GM21381 (cell line): ENCODE data around the gene SYTL2.

Experiments used
- ATAC-seq: cut with Tn5 transposase; IDR thresholded peaks from one replicate; pipeline ENCODE4 v1.9.1; 2021; ENCODE audit warnings: mild to moderate bottlenecking, moderate library complexity; ENCODE audit not compliant: unreplicated experiment

Gene SYTL2

GRCh38 chr11:85764796-85765195, 46.1 kb downstream of the SYTL2 start:
- ATAC-seq = no peak

- no peak for ATAC-seq
These were observed 48.7 kb downstream of the SYTL2 start for GRCh38 chr11:85762226-85762625.

DNA sequence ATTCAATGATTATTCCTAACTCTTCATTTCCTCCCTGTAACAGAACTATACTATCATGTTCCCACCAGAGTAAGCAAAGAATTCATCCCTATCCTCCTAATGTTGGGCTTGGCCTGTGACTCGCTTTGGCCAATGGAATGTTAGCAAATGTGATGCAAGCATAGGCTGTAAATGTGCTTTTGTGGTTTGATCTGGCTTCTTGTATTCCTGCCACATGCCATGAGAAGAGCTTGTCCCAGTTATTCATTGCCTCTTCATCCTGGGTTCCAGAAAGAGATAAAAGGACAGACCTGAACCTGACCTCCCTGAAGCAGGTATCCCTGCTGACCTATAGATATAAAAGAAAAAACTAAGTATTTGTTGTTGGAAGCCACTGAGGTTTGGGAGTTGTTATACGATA, 51.0 kb downstream of the SYTL2 start:
- no peak for ATAC-seq

- no peak for ATAC-seq
These were observed 52.4 kb downstream of the SYTL2 start for GRCh38 chr11:85758480-85759039.

DNA sequence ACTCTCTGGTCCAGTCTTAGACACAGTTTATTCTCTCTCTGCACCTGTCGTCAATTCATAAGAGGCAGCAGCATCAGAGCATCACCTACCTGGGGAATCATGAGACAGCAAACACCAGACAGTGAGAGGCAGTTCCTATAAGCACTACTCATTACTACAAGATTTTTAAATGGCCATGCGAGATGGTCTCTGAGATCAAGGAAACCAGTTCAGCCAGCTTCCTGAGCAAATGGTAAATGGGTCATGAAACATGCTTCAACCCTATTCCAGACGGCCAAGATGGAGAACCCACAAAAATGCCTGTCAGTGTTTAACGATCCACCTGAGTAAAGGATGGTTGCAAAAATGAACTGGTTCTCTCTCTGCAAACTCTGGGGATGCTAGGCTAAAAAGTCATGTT, 52.9 kb downstream of the SYTL2 start:
- no peak for ATAC-seq

DNA sequence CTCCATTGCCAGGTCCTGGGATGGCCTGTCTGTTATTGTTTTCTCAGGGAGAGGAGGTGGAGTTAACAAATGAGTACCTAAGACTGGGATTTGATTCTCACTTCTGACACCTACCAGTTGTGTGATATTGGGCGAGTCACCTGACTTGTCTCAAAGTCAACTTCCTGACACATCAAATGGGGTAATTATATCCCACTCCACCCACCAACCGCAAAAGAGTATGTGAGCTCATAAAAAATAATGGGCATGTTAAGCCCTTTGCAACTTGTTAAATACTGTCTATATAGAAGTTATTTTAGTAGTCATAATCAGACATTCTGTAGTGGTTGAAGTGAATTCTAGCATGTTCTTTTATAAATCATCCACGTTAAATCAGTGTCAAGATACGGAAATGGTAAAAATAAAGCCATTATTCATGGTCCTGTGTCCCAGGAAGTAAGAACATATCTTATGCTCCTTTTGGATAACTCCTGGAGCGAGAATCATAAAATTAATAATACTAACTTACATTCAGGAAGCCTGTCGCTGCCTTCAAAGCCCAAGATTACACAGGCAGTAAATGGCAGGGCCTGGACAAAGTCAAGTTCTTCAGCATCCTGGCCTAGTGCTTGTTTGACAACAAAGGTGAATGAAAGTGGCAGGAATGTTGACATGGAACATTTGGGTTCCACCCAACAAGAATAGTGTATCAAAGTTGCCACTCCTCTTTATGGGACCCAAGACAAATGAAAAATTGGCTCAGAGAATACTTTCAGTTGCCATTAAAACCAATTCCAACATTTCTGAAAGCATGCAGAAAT, 54.3 kb downstream of the SYTL2 start:
- ATAC-seq = no peak

- no peak for ATAC-seq
These were observed 55.2 kb downstream of the SYTL2 start for GRCh38 chr11:85755701-85756100.

DNA sequence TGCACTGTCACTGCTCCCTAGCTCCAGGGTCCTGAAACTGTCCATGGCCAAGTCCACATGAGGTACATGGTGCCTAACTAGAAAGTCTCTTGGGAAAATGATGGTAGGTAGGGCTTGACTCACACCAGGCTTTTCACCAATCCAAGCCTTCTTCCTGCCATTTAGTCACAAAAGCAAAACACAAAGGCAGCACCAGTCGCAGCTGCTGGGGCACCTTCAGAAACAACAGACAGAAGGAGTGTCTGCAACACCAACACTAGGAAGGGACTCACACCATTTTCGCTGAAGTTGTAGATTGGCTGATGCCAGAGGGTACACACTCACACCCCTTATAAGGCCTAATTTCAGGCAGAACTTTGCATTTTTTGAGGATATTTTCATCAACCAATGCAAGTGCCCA, 55.7 kb downstream of the SYTL2 start:
- no peak for ATAC-seq

DNA sequence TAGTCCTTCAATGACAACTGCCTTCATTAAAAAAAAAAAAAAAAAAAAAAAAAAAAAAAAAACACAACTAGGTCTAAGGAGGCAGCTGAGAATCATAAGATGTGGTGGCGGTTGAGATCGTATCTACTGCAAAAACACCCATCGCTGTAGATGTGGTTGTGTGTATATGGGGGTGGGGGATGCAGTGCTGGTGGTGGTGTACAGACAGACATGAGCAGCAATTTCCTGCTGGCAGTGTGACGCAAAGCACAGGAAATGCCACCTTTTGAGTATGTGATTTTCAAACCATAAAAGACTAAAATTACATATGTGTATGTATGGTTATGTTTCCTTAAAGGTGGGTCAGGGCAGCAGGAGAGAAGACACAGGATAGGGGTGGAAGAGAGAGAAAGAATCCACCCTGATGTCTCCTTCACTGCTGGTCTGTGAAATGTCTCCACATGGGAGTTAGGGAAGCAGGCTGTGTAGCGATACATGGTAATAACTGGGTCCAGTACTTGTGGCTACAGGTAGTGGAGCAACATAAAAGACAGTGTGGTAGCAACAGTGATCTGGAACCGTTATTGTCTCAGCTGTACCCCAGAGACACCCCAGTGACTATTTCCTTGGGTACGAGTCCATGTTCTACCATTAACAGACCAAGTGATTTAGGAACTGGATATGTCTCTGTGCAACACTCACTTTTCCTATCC, 57.9 kb downstream of the SYTL2 start:
- no peak for ATAC-seq

GRCh38 chr11:85752201-85752889, 58.6 kb downstream of the SYTL2 start:
- no peak for ATAC-seq

DNA sequence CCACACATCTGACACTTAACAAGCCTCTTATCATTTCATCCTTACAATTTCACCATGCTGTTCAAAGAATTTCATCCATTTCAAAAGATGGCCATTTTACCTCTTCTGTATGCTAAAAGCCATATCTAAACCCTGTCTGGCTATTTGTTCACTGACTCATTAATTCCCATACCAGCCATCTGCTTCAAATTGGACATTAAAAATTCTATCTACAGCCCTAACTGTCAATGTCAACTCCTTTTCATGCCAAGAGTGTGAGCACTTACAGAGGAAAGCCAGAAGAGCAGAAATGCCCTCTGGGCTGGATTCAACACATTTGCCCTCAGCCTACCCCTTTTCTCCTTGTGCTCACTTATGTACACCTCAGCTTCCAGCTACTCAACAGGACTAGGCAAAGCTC, 59.2 kb downstream of the SYTL2 start:
- no peak for ATAC-seq

- no peak for ATAC-seq
These were observed 60.3 kb downstream of the SYTL2 start for GRCh38 chr11:85750646-85751045.

GRCh38 chr11:85749884-85750283, 61.1 kb downstream of the SYTL2 start:
- ATAC-seq = no peak

DNA sequence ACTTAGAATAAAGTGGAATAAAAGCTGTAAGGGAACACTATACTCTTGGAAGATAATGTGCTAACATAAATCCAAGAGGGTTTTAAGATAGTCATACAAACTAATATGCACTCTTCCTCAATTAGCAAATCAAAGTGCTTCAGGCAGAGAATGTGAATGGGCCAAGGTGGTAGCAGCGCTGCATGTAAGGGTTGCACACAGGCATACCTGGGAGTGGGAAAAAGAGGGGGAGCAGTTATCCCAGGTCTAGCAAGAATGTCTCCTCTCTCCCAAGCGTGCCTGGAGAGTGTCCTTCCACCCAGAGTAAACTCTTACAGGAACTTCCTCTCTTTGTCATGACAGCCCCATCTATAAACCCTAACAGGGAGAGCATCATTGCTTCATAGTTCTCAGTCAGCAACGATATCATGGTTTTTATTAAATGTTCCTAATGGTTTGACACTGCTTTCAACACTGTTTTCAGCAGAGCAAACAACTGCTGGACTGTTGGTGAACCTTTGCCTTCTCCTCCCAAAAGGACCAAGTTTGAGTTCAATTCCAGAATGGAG, 61.6 kb downstream of the SYTL2 start:
- ATAC-seq = no peak

DNA sequence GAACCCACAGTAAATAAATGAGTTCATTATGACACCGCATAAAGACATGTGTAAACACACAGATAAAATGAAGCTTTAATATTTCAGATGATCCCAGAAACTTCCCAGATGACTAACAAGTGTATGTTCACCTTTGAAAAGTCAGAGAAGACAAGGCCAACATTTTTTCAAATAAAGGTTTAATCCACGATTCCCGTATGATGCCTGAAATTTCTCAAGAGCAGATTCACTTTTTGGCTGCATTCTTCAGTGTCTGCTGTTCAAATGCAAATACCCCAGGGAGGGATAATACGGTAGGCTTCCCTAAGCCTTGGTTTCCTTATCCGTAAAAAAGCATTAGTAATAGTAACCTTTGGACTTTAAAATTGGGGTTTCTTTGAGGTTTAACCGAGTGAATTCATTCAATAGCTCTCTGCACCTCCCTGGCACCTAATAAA, 62.5 kb downstream of the SYTL2 start:
- ATAC-seq = no peak

DNA sequence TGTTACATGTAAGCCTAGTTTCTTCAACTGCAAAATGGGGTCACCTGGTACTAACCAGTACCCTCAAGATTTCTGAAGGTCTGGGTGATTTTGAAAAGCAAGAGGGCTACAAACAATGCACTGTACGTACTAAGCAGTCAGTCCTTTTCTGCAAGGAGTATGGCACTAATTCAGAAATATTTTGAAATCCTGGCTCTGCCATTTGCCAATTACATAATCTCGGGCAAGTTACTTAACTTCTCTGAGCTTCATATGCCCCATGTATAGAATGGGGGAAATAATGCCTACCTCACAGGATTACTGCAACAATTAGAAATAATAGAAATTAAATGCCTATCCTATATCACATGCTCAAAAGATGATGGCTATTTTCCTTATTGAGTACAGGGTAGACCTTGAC, 64.3 kb downstream of the SYTL2 start:
- no peak for ATAC-seq

GRCh38 chr11:85745626-85746025, 65.3 kb downstream of the SYTL2 start:
- ATAC-seq = no peak

- ATAC-seq = no peak
These were observed 68.1 kb downstream of the SYTL2 start for GRCh38 chr11:85742873-85743275.

DNA sequence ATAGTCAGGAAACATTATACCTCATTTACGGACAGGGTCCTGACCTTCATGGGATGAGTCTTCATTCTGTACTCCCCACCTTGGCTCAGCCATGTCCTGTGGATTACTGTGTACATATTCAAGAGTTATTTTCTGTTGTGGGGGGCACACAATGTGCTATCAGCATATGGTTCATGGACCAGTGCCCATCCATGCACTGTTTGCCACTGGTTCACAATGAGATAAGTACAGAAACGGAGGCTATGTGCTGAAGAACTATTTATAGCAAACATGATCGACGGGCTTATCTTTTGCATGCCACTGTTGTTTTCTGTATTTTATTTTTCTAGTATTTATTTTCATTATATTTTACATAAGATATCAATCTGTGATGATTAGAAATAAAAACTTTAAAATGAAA, 68.6 kb downstream of the SYTL2 start:
- no peak for ATAC-seq

DNA sequence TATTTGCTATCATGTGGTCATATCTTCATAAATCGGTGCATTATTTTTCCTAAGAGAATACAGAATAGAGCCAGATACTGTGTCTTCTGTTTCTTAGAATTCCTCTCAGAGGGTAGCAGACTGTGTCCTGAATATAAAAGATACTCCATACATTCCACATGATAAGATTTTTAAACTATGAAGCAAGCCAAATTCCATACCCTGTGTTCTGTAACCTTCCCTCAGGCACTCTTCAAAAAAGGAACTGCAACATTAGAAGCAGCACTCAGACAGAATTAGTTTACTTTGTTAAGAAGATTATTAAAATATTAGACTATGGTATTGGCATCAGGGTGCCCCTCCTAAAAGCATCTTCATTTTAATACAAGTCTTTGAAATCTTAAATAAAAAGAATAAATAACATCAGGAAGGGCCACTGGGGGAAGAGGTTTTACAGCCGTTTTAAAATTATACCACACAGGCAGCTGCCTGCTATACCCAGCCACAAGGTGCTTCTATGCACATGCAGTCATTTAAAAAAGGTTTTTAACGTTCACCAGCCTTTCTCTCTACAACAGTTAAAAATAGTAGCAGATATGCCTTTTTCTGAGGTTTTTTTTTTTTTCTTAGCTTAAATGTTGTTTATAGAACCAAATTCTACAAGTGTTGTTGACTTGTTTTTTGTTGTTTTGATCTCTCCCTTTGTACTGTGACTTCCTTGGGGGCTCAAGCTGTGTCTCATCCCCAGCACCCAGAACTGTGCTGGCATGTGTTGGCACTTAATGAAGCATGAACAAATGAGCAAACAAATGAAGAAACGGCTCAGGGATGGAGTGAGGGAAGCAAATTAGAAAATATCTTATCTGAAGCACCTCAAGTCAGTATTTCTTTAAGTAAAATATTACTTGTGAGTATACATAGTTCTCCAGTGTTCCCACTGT, 70.2 kb downstream of the SYTL2 start:
- no peak for ATAC-seq
